ENCODE data around the gene SLC38A10. TPM values are rescaled to one million over a fixed set of nuclear protein-coding genes. Genes with fewer than 3 reads are reported as not detected.

SLC38A10 gene
- total RNA-seq, 2 experiments from 2014 or later, result 56.0 to 147 TPM

DNA sequence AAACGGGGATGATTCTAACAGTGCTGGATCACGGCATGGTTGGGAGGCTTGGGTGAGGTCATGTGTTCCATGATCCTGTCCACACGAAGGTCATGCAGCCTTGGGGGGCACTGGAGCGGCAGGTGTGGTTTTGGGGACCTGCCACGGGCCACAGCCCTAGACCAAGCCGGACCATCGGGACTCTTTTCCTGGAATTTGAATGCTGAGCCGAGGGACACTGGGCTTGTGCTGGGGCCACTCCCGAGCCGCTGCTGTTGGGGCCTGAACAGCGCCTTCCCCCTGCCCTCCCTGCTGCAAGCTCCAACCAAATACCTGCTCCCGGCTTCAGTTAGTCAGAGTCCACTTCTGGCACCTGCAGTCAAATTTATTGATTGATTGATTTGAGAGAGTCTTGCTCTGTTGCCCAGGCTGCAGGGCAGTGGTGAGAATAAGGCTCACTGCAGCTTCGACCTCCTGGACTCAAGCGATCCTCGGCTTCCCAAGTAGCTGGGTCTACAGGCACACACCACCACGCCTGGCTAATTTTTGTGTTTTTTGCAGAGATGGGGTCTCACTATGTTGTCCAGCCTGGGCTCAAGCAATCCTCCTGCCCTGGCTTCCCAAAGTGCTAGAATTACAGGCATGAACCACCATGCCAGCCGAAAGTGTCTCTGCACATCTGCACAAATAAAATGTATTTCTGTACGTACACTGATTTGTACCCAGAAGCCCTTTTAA, 37.2 kb upstream of the SLC38A10 start:
- ChIA-PET CTCF (ENCODE audit: unreplicated experiment) (no interaction called here), POLR2A (no interaction called here)
- H3K4me3 ChIP-seq (ENCODE audit: low read depth, low read length, poor library complexity, severe bottlenecking), result no peak overlapping the region
- no peaks in the 10 kb centered on the region for H3K9me3 ChIP-seq (ENCODE audit: low read length)
- H3K27ac ChIP-seq (ENCODE audit: low read depth, low read length, poor library complexity, severe bottlenecking), result no peak overlapping the region
- BruUV-seq (replicated peaks), result no TSS peak
- H3K36me3 ChIP-seq (ENCODE audit: insufficient read depth, low read length), result no peaks in the 10 kb centered on the region
- H3K9me2 ChIP-seq (ENCODE audit: insufficient read depth, low read length), result no peaks in the 10 kb centered on the region
- TF ChIP-seq EZH2phosphoT487 (IDR thresholded peaks at IDR 0.05; ENCODE audit: borderline replicate concordance, low read depth, low read length), result no peak
- no peak for TF ChIP-seq CTCF (conservative IDR thresholded peaks at IDR 0.05; ENCODE audit: low read length)
- intact Hi-C loops (cut with micrococcal nuclease; ENCODE audit: unreplicated experiment), result no loop called here
- no peak overlapping the region for H2AFZ ChIP-seq (ENCODE audit: low read length)
- no peaks in the 10 kb centered on the region for H4K20me1 ChIP-seq (ENCODE audit: insufficient read depth, low read length)
- no peak for DNase-seq (ENCODE audit: low spot score)
- H3K4me1 ChIP-seq (ENCODE audit: insufficient read depth, low read length, poor library complexity, severe bottlenecking), result no peaks in the 10 kb centered on the region
- H3K4me2 ChIP-seq (ENCODE audit: low read length), result no peak overlapping the region
- H3K79me2 ChIP-seq (ENCODE audit: insufficient read depth, low read depth, low read length), result no peaks in the 10 kb centered on the region

GRCh38 chr17:81331527-81332043, 36.5 kb upstream of the SLC38A10 start:
- no peaks in the 10 kb centered on the region for H3K9me3 ChIP-seq (ENCODE audit: low read length)
- ChIA-PET POLR2A (interaction anchor here (0.7 kb wide), 1 partner anchor 16 kb away, joined by 3 read pairs; no protein-coding TSS in a partner anchor), CTCF (ENCODE audit: unreplicated experiment) (no interaction called here)
- no peaks in the 10 kb centered on the region for H3K4me1 ChIP-seq (ENCODE audit: insufficient read depth, low read length, poor library complexity, severe bottlenecking)
- H4K20me1 ChIP-seq (ENCODE audit: insufficient read depth, low read length), result no peaks in the 10 kb centered on the region
- no peak overlapping the region for H3K4me3 ChIP-seq (ENCODE audit: low read depth, low read length, poor library complexity, severe bottlenecking)
- no peak for TF ChIP-seq CTCF (conservative IDR thresholded peaks at IDR 0.05; ENCODE audit: low read length)
- no peak for TF ChIP-seq EZH2phosphoT487 (IDR thresholded peaks at IDR 0.05; ENCODE audit: borderline replicate concordance, low read depth, low read length)
- no TSS peak for BruUV-seq (replicated peaks)
- no peak overlapping the region for H3K4me2 ChIP-seq (ENCODE audit: low read length)
- intact Hi-C loops (cut with micrococcal nuclease; ENCODE audit: unreplicated experiment), result no loop called here
- no peaks in the 10 kb centered on the region for H3K36me3 ChIP-seq (ENCODE audit: insufficient read depth, low read length)
- H3K27ac ChIP-seq (ENCODE audit: low read depth, low read length, poor library complexity, severe bottlenecking), result no peak overlapping the region
- no peak for DNase-seq (ENCODE audit: low spot score)
- no peak overlapping the region for H2AFZ ChIP-seq (ENCODE audit: low read length)
- no peaks in the 10 kb centered on the region for H3K79me2 ChIP-seq (ENCODE audit: insufficient read depth, low read depth, low read length)
- no peaks in the 10 kb centered on the region for H3K9me2 ChIP-seq (ENCODE audit: insufficient read depth, low read length)

DNA sequence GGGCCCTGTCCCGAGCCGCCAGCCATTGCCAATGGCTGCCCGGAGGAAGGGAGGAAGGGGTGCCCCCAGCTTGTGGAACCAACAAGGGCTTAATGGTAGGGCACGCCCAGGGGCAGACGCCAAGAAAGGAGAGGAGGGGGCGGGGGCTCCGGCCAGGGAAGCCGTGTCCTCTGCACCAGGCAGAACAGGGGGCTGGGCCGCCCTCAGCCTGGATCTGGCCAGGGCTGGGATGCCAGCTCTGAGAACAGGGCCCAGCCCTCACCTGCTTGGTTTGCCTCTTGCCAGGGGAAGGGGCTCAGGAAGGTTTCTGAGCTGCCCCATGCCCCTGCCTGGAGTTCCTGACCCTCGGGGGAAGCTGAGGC, 35.8 kb upstream of the SLC38A10 start:
- H3K4me3 ChIP-seq (ENCODE audit: low read depth, low read length, poor library complexity, severe bottlenecking), result no peak overlapping the region
- H3K36me3 ChIP-seq (ENCODE audit: insufficient read depth, low read length), result no peaks in the 10 kb centered on the region
- CTCF ChIA-PET (ENCODE audit: unreplicated experiment), result no interaction called here
- TF ChIP-seq CTCF (conservative IDR thresholded peaks at IDR 0.05; ENCODE audit: low read length) (no peak), EZH2phosphoT487 (IDR thresholded peaks at IDR 0.05; ENCODE audit: borderline replicate concordance, low read depth, low read length) (no peak)
- H3K4me2 ChIP-seq (ENCODE audit: low read length), result no peak overlapping the region
- no peaks in the 10 kb centered on the region for H3K4me1 ChIP-seq (ENCODE audit: insufficient read depth, low read length, poor library complexity, severe bottlenecking)
- intact Hi-C loops (cut with micrococcal nuclease; ENCODE audit: unreplicated experiment), result no loop called here
- no TSS peak for BruUV-seq (replicated peaks)
- H3K79me2 ChIP-seq (ENCODE audit: insufficient read depth, low read depth, low read length), result no peaks in the 10 kb centered on the region
- H3K9me2 ChIP-seq (ENCODE audit: insufficient read depth, low read length), result no peaks in the 10 kb centered on the region
- H3K9me3 ChIP-seq (ENCODE audit: low read length), result no peaks in the 10 kb centered on the region
- no peak for DNase-seq (ENCODE audit: low spot score)
- H3K27ac ChIP-seq (ENCODE audit: low read depth, low read length, poor library complexity, severe bottlenecking), result no peak overlapping the region
- H2AFZ ChIP-seq (ENCODE audit: low read length), result no peak overlapping the region
- POLR2A ChIA-PET, result interaction anchor here (0.7 kb wide), 1 partner anchor 16 kb away, joined by 3 read pairs; no protein-coding TSS in a partner anchor
- no peaks in the 10 kb centered on the region for H4K20me1 ChIP-seq (ENCODE audit: insufficient read depth, low read length)

All from OCI-LY7 (cell line).